Breast epithelium (tissue), 4 donors: ENCODE data around the gene XIRP2. TPM values are rescaled to one million over a fixed set of nuclear protein-coding genes. Genes with fewer than 3 reads are reported as not detected.

Source experiments
- DNase-seq, 2 donors: peaks; one replicate each; pipeline ENCODE4 v3.0.0-alpha.2; 2019; ENCODE audit warnings: low spot score in 2 of 2
- H3K27ac ChIP-seq, 2 donors: fragments of 200-600 bp; sonication (generic) in 1 of 2; one replicate each; pipeline ENCODE4 v1.5.1; 2016 to 2019; ENCODE audit warnings: mild to moderate bottlenecking in 1 of 2
- H3K27me3 ChIP-seq, 2 donors: fragments of 200-600 bp; sonication (generic) in 1 of 2; one replicate each; pipeline versions ENCODE4 v1.5.1 to v1.6.0; 2017 to 2019; ENCODE audit warnings: control low read depth in 1 of 2, mild to moderate bottlenecking in 1 of 2
- H3K36me3 ChIP-seq: fragments of 200-600 bp; one replicate; pipeline ENCODE4 v1.5.1; 2019
- H3K4me1 ChIP-seq, 2 donors: fragments of 200-600 bp; sonication (generic); one replicate each; pipeline ENCODE4 v1.5.1; 2016 to 2019; ENCODE audit warnings: control low read depth in 1 of 2
- H3K4me3 ChIP-seq, 3 donors: fragments of 200-600 bp; sonication (generic); 1 replicate in 2 of 3; 2 replicates in 1 of 3; pipeline ENCODE4 v1.5.1; 2016 to 2019; ENCODE audit warnings: mild to moderate bottlenecking in 3 of 3, moderate library complexity in 2 of 3
- H3K9me3 ChIP-seq, 2 donors: fragments of 200-600 bp; sonication (generic) in 1 of 2; one replicate each; pipeline ENCODE4 v1.5.1; 2016 to 2019; ENCODE audit warnings: control low read depth in 1 of 2
- POLR2A ChIP-seq: fragments of 450-650 bp; IDR thresholded peaks from one replicate; pipeline ENCODE4 v1.6.1; 2016; ENCODE audit warnings: antibody characterized with exemption, mild to moderate bottlenecking, moderate library complexity
- POLR2AphosphoS5 ChIP-seq, 3 donors: sonication (generic); formaldehyde crosslinking; IDR thresholded peaks; one replicate each; pipeline ENCODE4 v1.6.1; 2017; ENCODE audit warnings: antibody characterized with exemption in 3 of 3
- intact Hi-C: fragments of 100-400 bp; cut with DNase I; formaldehyde crosslinking; loops from one replicate; pipeline ENCODE4 v1.15.1; 2023; ENCODE audit warnings: low total_unique reads
- total RNA-seq, 3 donors: library from RNA; depleted of rRNA; stranded (reverse); fragments of >200 nt; gene quantifications; one replicate each; pipeline ENCODE4 v1.1.0, GENCODE V29; 2016
- TF ChIP-seq, protein P1 (sequence below), 3 donors: fragments of 450-650 bp; IDR thresholded peaks; one replicate each; pipeline ENCODE4 v1.5.1; 2016 to 2017; ENCODE audit warnings: antibody characterized with exemption in 3 of 3, mild to moderate bottlenecking in 3 of 3, moderate library complexity in 3 of 3

Gene XIRP2
- total RNA-seq, 3 donors from 2014 or later, result not detected

DNA sequence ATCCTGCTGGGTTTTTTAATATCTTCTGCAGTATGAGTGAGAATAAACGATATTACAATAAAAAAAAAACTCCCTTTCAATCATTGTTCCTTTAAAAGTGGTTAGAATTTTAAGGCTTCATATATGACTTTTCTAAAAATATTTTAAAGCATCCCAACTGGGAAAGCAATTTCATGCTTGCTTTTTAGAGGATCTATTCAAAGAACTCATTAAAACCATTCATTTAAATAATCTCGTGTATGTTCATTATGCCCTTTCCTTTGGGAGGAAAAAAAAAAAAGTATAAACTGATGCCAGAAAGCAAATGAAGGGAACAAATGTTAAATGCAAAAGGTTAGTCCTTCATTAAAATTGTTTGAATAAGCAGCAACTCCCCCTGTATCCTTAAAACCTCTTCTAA lies 81.2 kb downstream of the XIRP2 start:
- H3K9me3 ChIP-seq, result no peaks in the 10 kb centered on the region
- no peak for TF ChIP-seq POLR2AphosphoS5 (IDR thresholded peaks at IDR 0.05)
- TF ChIP-seq, protein P1, sequence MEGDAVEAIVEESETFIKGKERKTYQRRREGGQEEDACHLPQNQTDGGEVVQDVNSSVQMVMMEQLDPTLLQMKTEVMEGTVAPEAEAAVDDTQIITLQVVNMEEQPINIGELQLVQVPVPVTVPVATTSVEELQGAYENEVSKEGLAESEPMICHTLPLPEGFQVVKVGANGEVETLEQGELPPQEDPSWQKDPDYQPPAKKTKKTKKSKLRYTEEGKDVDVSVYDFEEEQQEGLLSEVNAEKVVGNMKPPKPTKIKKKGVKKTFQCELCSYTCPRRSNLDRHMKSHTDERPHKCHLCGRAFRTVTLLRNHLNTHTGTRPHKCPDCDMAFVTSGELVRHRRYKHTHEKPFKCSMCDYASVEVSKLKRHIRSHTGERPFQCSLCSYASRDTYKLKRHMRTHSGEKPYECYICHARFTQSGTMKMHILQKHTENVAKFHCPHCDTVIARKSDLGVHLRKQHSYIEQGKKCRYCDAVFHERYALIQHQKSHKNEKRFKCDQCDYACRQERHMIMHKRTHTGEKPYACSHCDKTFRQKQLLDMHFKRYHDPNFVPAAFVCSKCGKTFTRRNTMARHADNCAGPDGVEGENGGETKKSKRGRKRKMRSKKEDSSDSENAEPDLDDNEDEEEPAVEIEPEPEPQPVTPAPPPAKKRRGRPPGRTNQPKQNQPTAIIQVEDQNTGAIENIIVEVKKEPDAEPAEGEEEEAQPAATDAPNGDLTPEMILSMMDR (IDR thresholded peaks at IDR 0.05), result no peak
- no peak for TF ChIP-seq POLR2A
- H3K4me1 ChIP-seq, result no peaks in the 10 kb centered on the region
- H3K27ac ChIP-seq, result no peak overlapping the region
- intact Hi-C loops, result no loop called here
- no peak for DNase-seq
- H3K36me3 ChIP-seq, result no peaks in the 10 kb centered on the region
- no peaks in the 10 kb centered on the region for H3K27me3 ChIP-seq
- H3K4me3 ChIP-seq, result no peak overlapping the region

DNA sequence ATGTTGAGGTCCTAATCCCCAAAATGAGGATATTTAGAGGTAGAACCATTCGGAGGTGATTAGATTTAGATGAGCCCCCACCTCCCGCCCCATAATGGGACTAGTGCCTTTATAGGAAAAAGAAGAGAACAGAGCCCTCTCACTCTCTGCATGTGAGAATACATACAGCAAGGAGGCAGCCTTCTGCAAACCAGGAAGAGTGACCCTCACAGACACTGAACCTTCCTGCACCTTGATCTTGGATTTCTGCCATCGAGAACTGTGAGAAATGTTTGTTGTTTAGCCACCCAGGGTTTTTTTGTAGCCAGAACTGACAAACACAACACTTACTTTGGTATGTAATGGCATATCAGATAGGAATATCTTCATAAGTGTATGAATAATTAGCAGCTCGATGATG lies 83.7 kb downstream of the XIRP2 start:
- DNase-seq, result no peak
- H3K9me3 ChIP-seq, result no peaks in the 10 kb centered on the region
- H3K4me1 ChIP-seq, result no peaks in the 10 kb centered on the region
- TF ChIP-seq, protein P1 (IDR thresholded peaks at IDR 0.05), result no peak
- no peak for TF ChIP-seq POLR2AphosphoS5 (IDR thresholded peaks at IDR 0.05)
- intact Hi-C loops, result no loop called here
- H3K36me3 ChIP-seq, result no peaks in the 10 kb centered on the region
- H3K4me3 ChIP-seq, result no peak overlapping the region
- no peak overlapping the region for H3K27ac ChIP-seq
- no peaks in the 10 kb centered on the region for H3K27me3 ChIP-seq

- Histone ChIP-seq H3K36me3 (no peaks in the 10 kb centered on the region), H3K4me3 (no peak overlapping the region), H3K4me1 (no peaks in the 10 kb centered on the region), H3K9me3 (no peaks in the 10 kb centered on the region), H3K27me3 (no peaks in the 10 kb centered on the region), H3K27ac (no peak overlapping the region)
- intact Hi-C loops, result no loop called here
- TF ChIP-seq POLR2A (no peak), POLR2AphosphoS5 (IDR thresholded peaks at IDR 0.05) (no peak)
- TF ChIP-seq, protein P1 (IDR thresholded peaks at IDR 0.05), result no peak
- DNase-seq, result no peak
These were observed 84.1 kb downstream of the XIRP2 start for GRCh38 chr2:166972418-166972817.

DNA sequence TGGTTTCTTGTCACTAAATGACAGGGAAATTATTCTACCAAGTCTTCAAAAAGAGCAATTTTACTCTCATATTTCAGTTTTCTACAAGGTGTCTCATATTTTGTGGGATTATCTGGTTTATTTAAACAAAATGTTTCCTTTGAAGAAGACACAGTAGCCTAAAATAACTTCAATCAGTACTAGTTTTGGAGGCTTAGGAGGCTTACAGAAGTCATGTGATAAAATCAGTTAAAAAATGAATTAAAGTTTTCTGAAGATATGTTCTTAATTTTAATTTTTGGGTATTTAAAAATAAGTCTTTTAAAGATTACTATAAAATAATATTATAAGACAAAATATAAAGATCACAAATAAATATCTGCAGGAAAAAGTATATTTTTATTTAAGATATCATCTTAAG lies 95.9 kb downstream of the XIRP2 start:
- no peak for TF ChIP-seq POLR2AphosphoS5 (IDR thresholded peaks at IDR 0.05)
- no peak overlapping the region for H3K4me3 ChIP-seq
- H3K27ac ChIP-seq, result no peak overlapping the region
- no peaks in the 10 kb centered on the region for H3K36me3 ChIP-seq
- intact Hi-C loops, result no loop called here
- H3K27me3 ChIP-seq, result no peaks in the 10 kb centered on the region
- H3K4me1 ChIP-seq, result no peaks in the 10 kb centered on the region
- peaks cover 0 to 23% of the 10 kb centered on the region in 2 donors for H3K9me3 ChIP-seq
- DNase-seq, result no peak

DNA sequence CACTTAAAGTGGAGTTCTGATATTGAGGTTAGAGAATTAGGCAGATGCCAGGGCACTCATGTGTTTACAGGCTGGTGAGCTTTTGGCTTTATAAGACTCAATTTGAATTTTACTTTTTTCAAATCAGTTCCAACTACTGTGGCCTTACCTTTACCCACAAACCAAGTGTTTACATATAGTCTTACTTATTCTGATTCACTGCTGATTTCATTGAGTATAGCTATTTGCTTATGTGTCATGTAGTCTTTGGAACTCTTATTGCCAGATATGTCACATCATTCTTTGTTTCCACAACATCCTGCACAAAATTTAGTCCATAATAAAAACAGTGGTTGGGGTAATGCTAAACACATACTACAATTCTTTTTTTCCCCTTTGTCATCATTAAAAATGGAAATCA lies 96.5 kb downstream of the XIRP2 start:
- H3K4me3 ChIP-seq, result no peak overlapping the region
- peaks cover 0 to 18% of the 10 kb centered on the region in 2 donors for H3K9me3 ChIP-seq
- intact Hi-C loops, result no loop called here
- no peaks in the 10 kb centered on the region for H3K36me3 ChIP-seq
- TF ChIP-seq POLR2A, result no peak
- no peak for TF ChIP-seq POLR2AphosphoS5 (IDR thresholded peaks at IDR 0.05)
- TF ChIP-seq, protein P1 (IDR thresholded peaks at IDR 0.05), result no peak
- no peak overlapping the region for H3K27ac ChIP-seq
- no peaks in the 10 kb centered on the region for H3K4me1 ChIP-seq
- H3K27me3 ChIP-seq, result no peaks in the 10 kb centered on the region
- no peak for DNase-seq
